K562 (cell line): ENCODE measurements around the gene ANTKMT. TPM values are rescaled to one million over a fixed set of nuclear protein-coding genes. Genes with fewer than 3 reads are reported as not detected.

Experiments used
- BRD4 ChIP-seq: fragments of 200-600 bp; sonication (generic); IDR thresholded peaks from 2 replicates; pipeline ENCODE4 v1.6.1; 2017; ENCODE audit warnings: inconsistent platforms
- BRD9 ChIP-seq: fragments of 450-650 bp; IDR thresholded peaks from 2 replicates; pipeline ENCODE4 v1.6.1; 2018; ENCODE audit warnings: low read depth; ENCODE audit not compliant: partially characterized antibody
- CCAR2 ChIP-seq: fragments of 200-400 bp; formaldehyde crosslinking; IDR thresholded peaks from 2 replicates; pipeline ENCODE4 v1.6.1; 2017; ENCODE audit warnings: mild to moderate bottlenecking, low read depth, low read length
- CHD1 ChIP-seq: fragments of 200-600 bp; sonication (generic); IDR thresholded peaks from one replicate; pipeline ENCODE4 v1.6.1; 2012; ENCODE audit warnings: mild to moderate bottlenecking, moderate library complexity, low read length, inconsistent platforms
- CREB5 ChIP-seq: fragments of 250-450 bp; sonication (Bioruptor Pico); IDR thresholded peaks from 2 replicates; pipeline ENCODE4 v1.5.0; 2020; ENCODE audit warnings: mild to moderate bottlenecking
- DIDO1 ChIP-seq: fragments of 450-650 bp; IDR thresholded peaks from 2 replicates; pipeline ENCODE4 v1.6.1; 2016; ENCODE audit warnings: low read depth, missing biosample characterization, missing genetic modification characterization
- FOXP1 ChIP-seq: sonication (generic); formaldehyde crosslinking; IDR thresholded peaks from 2 replicates; pipeline ENCODE4 v1.8.0; 2022; ENCODE audit warnings: mild to moderate bottlenecking, missing genetic modification reagents
- GATAD2B ChIP-seq: fragments of 450-650 bp; IDR thresholded peaks from 2 replicates; pipeline ENCODE4 v1.6.1; 2017; ENCODE audit warnings: mild to moderate bottlenecking, borderline replicate concordance
- HBP1 ChIP-seq: fragments of 450-650 bp; formaldehyde crosslinking; IDR thresholded peaks from 2 replicates; pipeline ENCODE4 v1.4.0; 2022; ENCODE audit warnings: missing genetic modification characterization
- HDAC3 ChIP-seq: fragments of 450-650 bp; IDR thresholded peaks from 2 replicates; pipeline ENCODE4 v1.6.1; 2018; ENCODE audit warnings: borderline replicate concordance, mild to moderate bottlenecking, moderate library complexity; ENCODE audit not compliant: partially characterized antibody
- HOXB6 ChIP-seq: fragments of 250-450 bp; sonication (Bioruptor Pico); IDR thresholded peaks from 2 replicates; pipeline ENCODE4 v1.5.1; 2022; ENCODE audit warnings: mild to moderate bottlenecking, borderline replicate concordance
- NUFIP1 ChIP-seq: fragments of 450-650 bp; IDR thresholded peaks from 2 replicates; pipeline ENCODE4 v1.6.1; 2018; ENCODE audit not compliant: partially characterized antibody
- RFX7 ChIP-seq: fragments of 250-450 bp; sonication (Bioruptor Pico); IDR thresholded peaks from 2 replicates; pipeline ENCODE4 v1.5.1; 2021; ENCODE audit warnings: mild to moderate bottlenecking
- SRF ChIP-seq, 2 experiments: fragments of 250-450, 450-650 bp in 1 of 2; sonication (Bioruptor Pico) in 1 of 2; sonication (generic) in 1 of 2; formaldehyde crosslinking; IDR thresholded peaks; 2 replicates each; pipeline versions ENCODE4 v1.5.0 to v1.5.1; 2020 to 2022; ENCODE audit warnings: mild to moderate bottlenecking in 1 of 2, missing genetic modification reagents in 1 of 2
- STAT5B ChIP-seq: fragments of 250-450 bp; sonication (Bioruptor Pico); IDR thresholded peaks from 2 replicates; pipeline ENCODE4 v1.8.0; 2021; ENCODE audit warnings: mild to moderate bottlenecking, inconsistent platforms
- TEAD4 ChIP-seq, 2 experiments: sonication (generic) in 1 of 2; formaldehyde crosslinking in 1 of 2; IDR thresholded peaks; 2 replicates each; pipeline versions ENCODE4 v1.6.1 to v1.8.0; 2012 to 2022; ENCODE audit warnings: borderline replicate concordance in 1 of 2, inconsistent platforms in 1 of 2, low read length in 1 of 2, mild to moderate bottlenecking in 1 of 2, missing genetic modification reagents in 1 of 2
- THRAP3 ChIP-seq: fragments of 450-650 bp; IDR thresholded peaks from 2 replicates; pipeline ENCODE4 v1.6.1; 2016; ENCODE audit warnings: mild to moderate bottlenecking, inconsistent platforms, borderline replicate concordance
- ZBTB17 ChIP-seq: fragments of 450-650 bp; formaldehyde crosslinking; IDR thresholded peaks from 2 replicates; pipeline ENCODE4 v1.4.0; 2020; ENCODE audit warnings: mild to moderate bottlenecking
- ZNF23 ChIP-seq: fragments of 250-450 bp; sonication (Bioruptor Pico); IDR thresholded peaks from 2 replicates; pipeline ENCODE4 v1.4.0; 2020; ENCODE audit warnings: mild to moderate bottlenecking
- ZNF41 ChIP-seq: fragments of 250-450 bp; sonication (Bioruptor Pico); conservative IDR thresholded peaks from 2 replicates; pipeline ENCODE4 v1.4.0; 2020; ENCODE audit warnings: mild to moderate bottlenecking
- polyA plus RNA-seq, 8 experiments: library from polyadenylated mRNA; depleted of rRNA in 4 of 8; stranded (reverse) in 5 of 8; unstranded in 3 of 8; fragments of >200 nt; fragmentation: Nextera tagmentation in 2 of 8; fragmentation: Illumina TruSeq in 1 of 8; extraction: Ambion mirVana in 2 of 8; extraction: Trizol in 1 of 8; gene quantifications; 2 replicates each; pipeline versions ENCODE4 v1.2.1 to v1.2.3, GENCODE V29; 2011 to 2014; ENCODE audit warnings: inconsistent platforms in 1 of 8, missing spikeins in 1 of 8
- total RNA-seq, 7 experiments: library from RNA; depleted of rRNA in 6 of 7; stranded (reverse); fragments of >200 nt in 6 of 7; fragmentation: Illumina TruSeq in 2 of 7; extraction: Trizol in 2 of 7; gene quantifications; 2 replicates each; pipeline versions ENCODE4 v1.2.1 to v1.2.3, GENCODE V29; 2011 to 2021; ENCODE audit warnings: low replicate concordance in 1 of 7
- TF ChIP-seq, protein P1 (sequence below): fragments of 450-650 bp; IDR thresholded peaks from 2 replicates; pipeline ENCODE4 v1.7.1; 2018; ENCODE audit warnings: mild to moderate bottlenecking, low read depth; ENCODE audit not compliant: partially characterized antibody
- TF ChIP-seq, protein P2 (sequence below), 2 experiments: fragments of 450-650 bp; IDR thresholded peaks; 2 replicates each; pipeline ENCODE4 v1.6.1; 2016

The ANTKMT gene
- total and polyA plus RNA-seq, 9 of the 15 experiments (the other 6 are each of a cell fraction or from before 2014, with no cell fraction given) = 0.58 to 217 (median 19.1) TPM

DNA sequence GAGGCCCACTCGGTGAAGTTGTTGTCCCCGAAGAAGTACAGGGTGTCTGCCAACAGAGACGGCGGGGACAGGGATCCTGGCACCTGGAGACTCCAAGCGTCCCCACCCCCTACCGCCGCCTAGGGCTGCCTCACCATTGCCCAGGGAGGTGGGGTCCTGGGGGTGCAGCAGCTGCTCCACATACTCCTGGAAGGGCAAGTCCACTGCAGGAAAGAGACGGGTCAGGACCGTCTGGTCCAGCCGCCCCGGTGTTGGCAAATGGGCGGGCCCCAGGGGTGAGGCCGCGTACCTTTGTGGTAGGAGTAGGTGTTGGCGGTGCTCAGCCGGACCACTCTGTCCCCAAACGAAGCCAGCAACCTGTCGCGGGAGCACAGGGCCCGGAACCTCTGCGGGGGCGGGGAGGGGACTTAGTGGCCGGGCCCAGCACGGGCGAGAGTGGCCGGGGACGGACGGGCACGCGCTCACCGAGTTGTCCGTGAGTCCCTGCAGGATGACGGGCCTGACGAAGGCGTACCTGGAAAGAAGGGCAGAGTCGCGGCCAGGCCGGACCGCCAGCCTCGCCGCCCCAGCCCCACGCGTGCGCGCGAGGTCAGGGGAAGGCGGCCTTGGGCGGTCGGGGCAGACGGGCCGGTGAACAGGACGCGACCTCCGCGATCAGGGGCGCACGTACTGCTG, 37.4 kb upstream of the ANTKMT start (continued):
- no peak for TF ChIP-seq HDAC3
- peak; percentile 78; the same call in 1 of the 2 replicates for TF ChIP-seq HBP1 (CRISPR knock-in tag)
- TF ChIP-seq SRF (CRISPR knock-in tag; IDR thresholded peaks at IDR 0.05) = no peak; a peak in 1 of 4 replicates
- no peak for TF ChIP-seq BRD9
- TF ChIP-seq CREB5 (CRISPR knock-in tag) = no peak
- TF ChIP-seq DIDO1 (tag) = no peak
- TF ChIP-seq, protein P1, sequence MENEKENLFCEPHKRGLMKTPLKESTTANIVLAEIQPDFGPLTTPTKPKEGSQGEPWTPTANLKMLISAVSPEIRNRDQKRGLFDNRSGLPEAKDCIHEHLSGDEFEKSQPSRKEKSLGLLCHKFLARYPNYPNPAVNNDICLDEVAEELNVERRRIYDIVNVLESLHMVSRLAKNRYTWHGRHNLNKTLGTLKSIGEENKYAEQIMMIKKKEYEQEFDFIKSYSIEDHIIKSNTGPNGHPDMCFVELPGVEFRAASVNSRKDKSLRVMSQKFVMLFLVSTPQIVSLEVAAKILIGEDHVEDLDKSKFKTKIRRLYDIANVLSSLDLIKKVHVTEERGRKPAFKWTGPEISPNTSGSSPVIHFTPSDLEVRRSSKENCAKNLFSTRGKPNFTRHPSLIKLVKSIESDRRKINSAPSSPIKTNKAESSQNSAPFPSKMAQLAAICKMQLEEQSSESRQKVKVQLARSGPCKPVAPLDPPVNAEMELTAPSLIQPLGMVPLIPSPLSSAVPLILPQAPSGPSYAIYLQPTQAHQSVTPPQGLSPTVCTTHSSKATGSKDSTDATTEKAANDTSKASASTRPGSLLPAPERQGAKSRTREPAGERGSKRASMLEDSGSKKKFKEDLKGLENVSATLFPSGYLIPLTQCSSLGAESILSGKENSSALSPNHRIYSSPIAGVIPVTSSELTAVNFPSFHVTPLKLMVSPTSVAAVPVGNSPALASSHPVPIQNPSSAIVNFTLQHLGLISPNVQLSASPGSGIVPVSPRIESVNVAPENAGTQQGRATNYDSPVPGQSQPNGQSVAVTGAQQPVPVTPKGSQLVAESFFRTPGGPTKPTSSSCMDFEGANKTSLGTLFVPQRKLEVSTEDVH = no peak
- TF ChIP-seq, protein P2, sequence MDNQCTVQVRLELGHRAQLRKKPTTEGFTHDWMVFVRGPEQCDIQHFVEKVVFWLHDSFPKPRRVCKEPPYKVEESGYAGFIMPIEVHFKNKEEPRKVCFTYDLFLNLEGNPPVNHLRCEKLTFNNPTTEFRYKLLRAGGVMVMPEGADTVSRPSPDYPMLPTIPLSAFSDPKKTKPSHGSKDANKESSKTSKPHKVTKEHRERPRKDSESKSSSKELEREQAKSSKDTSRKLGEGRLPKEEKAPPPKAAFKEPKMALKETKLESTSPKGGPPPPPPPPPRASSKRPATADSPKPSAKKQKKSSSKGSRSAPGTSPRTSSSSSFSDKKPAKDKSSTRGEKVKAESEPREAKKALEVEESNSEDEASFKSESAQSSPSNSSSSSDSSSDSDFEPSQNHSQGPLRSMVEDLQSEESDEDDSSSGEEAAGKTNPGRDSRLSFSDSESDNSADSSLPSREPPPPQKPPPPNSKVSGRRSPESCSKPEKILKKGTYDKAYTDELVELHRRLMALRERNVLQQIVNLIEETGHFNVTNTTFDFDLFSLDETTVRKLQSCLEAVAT (IDR thresholded peaks at IDR 0.05) = no peak
- TF ChIP-seq NUFIP1 = no peak
- no peak for TF ChIP-seq GATAD2B
- TF ChIP-seq ZNF41 (CRISPR knock-in tag) = no peak
- TF ChIP-seq HOXB6 (CRISPR knock-in tag) = 0 out of 2 replicates have a peak, but pooled peaks have one; percentile 18
- TF ChIP-seq THRAP3 = no peak
- no peak for TF ChIP-seq CCAR2
- TF ChIP-seq RFX7 = no peak
- TF ChIP-seq STAT5B (CRISPR knock-in tag) = no peak
- TF ChIP-seq TEAD4 (IDR thresholded peaks at IDR 0.05; ENCODE audit: low read length) = no peak
- TF ChIP-seq TEAD4 (CRISPR knock-in tag; IDR thresholded peaks at IDR 0.05; ENCODE audit: borderline replicate concordance) = no peak; the same call in none of the 2 replicates
- TF ChIP-seq CHD1 = peak; percentile 76
- peak; percentile 68; the same call in 1 of the 2 replicates for TF ChIP-seq FOXP1 (CRISPR knock-in tag)
- TF ChIP-seq ZBTB17 (CRISPR knock-in tag) = peak; percentile 53; the same call in 1 of the 2 replicates
- no peak; the same call in 1 of the 2 replicates for TF ChIP-seq ZNF23
- no peak for TF ChIP-seq BRD4
